Ovary (tissue), 3 donors: ENCODE measurements around the gene PRXL2B.

Experiments
- CTCF ChIP-seq, 3 donors: fragments of 450-650 bp in 2 of 3; fragments of 200-600 bp in 1 of 3; IDR thresholded peaks; one replicate each; pipeline versions ENCODE4 v1.5.1 to v1.8.0; 2016 to 2022; ENCODE audit warnings: antibody characterized with exemption in 3 of 3, mild to moderate bottlenecking in 1 of 3
- EP300 ChIP-seq: sonication (generic); formaldehyde crosslinking; IDR thresholded peaks from one replicate; pipeline ENCODE4 v1.6.1; 2017; ENCODE audit warnings: antibody characterized with exemption
- POLR2A ChIP-seq: fragments of 450-650 bp; IDR thresholded peaks from one replicate; pipeline ENCODE4 v1.6.1; 2017; ENCODE audit warnings: antibody characterized with exemption, mild to moderate bottlenecking, moderate library complexity
- donor health status: DM: no; HTN: no; CAD: no.

- TF ChIP-seq CTCF (IDR thresholded peaks at IDR 0.05) (no peak), POLR2A (no peak), EP300 (no peak)
Measured at GRCh38 chr1:2592672-2593071, 6.1 kb downstream of the PRXL2B start.
